Measurements from ENCODE around the gene TENM4. TPM values are rescaled to one million over a fixed set of nuclear protein-coding genes. Genes with fewer than 3 reads are reported as not detected.

TENM4 gene
- 0.08 TPM for total RNA-seq

DNA sequence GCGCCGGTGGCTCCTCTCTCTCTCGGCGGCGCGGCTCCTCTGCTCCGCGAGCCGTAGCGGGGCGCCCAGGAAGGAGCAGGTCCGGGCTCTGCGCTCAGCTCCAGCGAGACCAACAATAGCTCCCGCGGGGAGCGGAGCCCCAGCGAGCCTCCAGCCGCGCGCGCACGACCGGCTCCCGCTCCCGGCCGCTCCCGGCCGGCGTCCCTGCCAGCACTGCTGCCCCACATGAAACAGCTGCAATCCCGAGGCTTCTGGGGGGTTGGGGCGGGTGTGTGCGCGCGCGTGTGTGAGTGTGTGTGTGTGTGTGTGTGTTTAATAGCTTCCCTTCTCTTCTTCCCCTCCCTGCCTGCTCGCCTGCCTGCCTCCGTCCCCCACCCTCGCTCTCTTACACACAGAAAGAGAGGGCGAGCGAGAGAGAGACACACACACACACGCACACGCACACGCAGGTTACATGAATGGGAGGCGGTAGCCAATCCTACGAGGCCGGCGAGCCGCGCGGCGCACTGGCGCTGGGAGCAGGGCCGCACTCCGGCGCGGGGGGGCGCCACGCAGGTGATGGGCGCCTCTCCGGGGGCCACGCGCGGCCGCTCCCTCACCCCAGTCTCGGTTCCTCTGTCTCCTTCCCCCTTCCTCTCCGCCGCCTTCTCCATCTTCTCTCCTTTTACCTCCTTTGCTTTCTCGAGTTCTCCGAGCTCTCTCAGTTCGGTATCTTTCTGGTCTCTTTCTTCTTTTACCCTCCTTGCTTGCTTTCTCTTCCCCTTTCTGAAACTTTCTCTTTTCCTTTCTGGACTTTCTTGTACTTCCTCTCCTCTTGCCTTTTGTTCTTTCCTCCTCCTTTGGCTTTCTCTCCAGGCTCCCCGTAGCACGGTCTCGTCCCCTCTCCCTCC lies at the start of gene TENM4:
Gene TENM4, minus strand, starts transcription at position 460 of the 890 bp plus-strand sequence. CDS start 371,086 bp downstream, outside the sequence.
- peak; percentile 44 for DNase-seq (ENCODE audit: low spot score)
- ATAC-seq, result peak; percentile 71

DNA sequence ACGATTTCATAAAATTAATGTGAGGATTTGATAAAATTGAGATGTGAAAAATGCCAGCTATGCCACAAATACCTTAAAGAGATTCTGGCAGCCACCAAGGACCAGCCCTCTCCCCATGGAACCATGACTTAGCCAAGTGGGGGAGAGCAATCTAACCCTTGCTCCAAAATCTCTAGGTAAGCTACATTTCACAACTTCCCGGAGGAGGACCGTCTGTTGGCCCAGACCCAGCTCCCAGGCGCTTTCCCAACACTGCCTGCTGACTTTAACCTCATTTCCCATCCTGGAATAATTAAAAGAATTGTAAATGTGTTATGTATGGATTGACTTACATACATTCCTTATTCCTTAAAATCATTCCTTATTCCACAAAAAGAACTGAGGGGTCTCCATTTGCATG lies 47.5 kb upstream of the TENM4 start:
- peak; percentile 86 for DNase-seq (ENCODE audit: low spot score)
- ATAC-seq, result peak; percentile 82

DNA sequence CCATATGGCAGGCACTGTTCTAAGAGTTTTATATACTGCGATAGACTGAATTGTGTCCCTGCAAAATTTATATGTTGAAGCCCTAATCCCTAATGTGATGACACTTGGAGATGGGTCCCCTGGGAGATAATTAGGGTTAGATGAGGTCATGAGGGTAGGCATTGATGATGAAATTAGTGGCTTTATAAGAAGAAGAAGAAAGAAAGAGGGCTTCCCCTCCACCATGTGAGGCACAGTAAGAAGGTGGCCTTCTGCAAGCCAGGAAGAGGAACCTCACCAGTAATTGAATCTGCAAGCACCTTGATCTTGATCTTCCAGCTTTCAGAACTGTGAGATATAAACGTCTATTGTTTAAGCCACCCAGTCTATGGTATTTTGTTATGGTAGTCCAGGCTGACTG lies 46.6 kb upstream of the TENM4 start:
- DNase-seq (ENCODE audit: low spot score) (no peak), ATAC-seq (no peak)

DNA sequence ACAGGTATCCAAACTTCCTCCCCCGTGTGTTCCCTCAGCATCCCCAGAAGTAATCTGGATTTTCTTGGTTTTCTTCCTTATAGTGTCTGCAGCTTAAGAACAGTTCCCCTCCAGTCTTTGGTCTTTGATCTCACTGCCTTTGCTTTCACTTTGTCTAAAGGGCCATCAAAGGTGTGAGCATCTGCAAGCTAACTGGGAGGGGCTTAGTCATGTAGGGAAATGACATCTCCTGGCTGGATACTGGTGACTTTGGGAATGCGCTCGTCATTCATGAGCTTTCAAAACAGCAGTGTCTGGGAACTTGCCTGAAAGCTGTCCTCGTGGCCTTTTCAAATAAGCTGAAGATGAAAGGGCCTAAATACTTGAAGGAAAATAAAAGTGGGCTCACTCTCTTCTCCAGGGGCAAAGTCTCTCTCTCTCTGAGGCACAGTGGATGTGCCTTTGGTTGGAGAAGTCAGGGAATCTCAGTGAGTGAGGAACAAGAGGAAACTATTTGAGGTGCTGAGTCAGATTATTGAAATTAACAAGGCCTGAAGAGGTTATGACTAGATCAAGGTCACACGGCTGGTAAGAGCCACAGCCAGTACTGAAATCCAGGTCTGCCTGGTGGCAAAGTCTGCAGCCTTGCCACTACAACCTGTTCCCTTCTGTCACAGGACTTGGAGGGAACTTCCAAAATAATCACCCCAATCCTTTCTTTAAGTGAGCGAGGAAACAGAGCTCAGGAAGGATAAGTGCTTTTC lies 45.6 kb upstream of the TENM4 start:
- DNase-seq (ENCODE audit: low spot score) (no peak), ATAC-seq (peak; percentile 30)

DNA sequence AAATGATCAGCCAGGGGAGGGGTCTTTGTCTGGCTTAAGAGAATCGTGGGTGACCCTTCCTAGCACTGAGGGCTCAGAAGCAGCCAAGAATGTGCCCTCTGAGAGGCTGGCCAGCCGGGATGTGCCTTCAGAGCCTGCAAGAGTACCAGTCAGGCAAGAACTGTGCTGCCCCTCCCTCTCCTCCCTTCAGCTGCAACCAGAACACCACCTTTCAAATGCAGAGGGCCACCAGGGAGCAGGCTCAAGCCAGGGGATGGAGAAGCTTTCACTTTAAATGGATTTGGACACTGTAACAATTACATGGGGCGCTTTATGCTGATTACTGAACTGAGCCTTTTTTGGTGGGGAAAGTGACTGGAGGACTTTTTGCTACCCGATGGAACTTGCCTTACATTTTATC lies 44.9 kb upstream of the TENM4 start:
- ATAC-seq (no peak), DNase-seq (ENCODE audit: low spot score) (no peak)

DNA sequence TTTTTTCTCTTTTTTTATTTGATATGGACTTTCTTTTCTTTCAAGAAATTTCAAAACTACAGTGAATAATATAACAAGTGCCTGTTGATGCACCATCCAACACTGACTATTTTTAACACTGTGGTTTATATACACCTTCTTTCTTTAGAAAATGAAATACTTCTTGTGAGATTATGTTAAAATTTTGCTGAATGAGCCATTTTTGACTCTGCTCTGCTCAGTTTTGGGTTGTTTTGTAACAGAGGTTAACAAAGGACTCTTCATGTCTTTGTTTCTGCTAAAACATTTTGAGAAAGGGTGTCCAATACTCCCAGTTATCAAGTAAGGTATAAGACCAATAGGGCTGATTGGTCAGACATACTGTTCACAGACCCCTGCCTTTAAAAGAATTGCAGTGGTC lies 44.0 kb upstream of the TENM4 start:
- ATAC-seq (no peak), DNase-seq (ENCODE audit: low spot score) (no peak)

DNA sequence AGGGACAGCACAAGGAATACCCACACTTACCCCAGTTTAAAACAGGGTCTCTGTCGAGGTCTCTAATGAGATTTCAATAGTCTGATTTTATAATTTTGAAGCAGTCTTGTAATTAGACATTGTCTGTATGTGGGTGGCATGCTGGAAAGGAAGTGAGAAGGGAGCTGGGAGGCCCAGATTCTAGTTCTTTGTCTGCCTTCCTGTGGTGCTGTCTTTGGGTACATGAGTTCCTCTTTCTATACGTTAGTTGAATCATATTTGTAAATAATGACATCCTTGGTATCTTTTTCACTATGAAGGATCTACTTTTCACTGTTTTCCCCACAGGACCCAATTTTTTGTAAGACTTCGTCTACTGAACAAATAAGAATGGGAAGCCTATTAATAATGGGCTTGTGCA lies 42.0 kb upstream of the TENM4 start:
- no peak for ATAC-seq
- DNase-seq (ENCODE audit: low spot score), result no peak

DNA sequence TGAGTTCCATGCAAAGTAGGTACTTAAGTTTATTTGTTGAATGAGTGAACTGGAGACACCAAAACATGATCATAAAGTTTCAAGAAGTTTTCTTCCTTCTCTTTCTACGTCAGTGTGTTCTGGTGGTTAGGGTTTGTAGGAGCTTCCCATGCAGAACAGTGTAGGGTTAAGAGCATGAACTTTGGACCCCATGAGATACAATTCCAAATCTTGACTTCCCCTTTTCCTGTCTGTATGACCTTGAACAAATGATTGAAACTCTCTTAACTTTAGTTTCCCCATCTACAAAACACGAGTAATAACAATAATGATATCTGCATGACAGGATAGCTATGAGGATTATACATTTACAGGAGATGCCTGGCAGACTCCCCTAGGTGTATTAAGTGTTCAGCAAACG lies 41.0 kb upstream of the TENM4 start:
- DNase-seq (ENCODE audit: low spot score), result no peak

DNA sequence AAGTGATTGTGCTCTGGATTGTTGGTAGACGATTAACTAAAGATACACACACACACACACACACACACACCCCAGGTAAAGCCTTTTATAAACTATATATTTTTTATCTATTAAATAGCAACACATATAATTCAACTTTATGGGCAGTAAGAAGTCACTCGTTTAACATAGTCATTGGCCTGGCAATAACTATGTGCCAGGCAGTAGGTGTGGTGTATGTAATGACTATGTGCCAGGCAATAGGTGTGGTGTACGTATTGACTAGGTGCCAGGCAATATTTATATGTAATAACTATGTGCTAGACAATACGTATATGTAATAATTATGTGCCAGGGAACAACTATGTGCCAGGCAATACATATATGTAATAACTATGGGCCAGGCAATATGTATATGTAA lies 40.0 kb upstream of the TENM4 start:
- DNase-seq (ENCODE audit: low spot score), result no peak
- ATAC-seq, result no peak

More for the DNA sequence above, 41.0 kb upstream of the TENM4 start:
- ATAC-seq, result no peak

DNA sequence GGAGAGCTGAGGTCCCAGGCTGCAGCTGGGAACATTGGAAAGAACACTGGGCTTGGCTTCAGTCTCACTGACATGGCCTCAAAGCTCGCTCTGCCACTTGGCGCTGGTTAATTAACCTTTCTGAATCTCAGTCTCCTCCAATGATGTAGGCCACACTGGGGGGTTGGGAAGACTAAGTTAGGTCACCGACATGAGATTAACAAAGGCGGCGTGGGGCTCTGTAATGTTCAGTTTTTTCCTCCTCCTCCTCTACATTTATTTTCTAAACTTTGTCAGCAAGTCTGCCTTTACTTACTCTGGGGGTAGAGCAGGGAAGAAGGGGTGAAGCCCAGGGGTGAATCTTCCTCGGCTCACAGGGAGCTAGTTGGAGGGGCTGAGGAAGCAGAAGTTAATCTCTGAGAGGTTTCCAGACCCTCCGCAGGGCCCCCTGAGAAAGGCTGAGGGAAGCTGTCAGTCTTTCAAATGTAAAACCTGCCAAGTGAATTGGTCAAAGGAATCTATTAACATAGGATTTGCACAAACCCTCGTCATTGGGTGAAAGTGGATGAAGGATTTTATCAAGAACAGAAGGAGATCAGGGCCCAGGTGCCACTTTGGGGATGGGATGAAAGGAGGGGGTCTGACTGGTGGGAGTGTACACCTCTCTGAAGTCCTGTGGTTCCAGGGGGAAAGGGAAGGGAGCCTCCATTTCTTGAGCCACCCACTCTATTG lies 32.1 kb upstream of the TENM4 start:
- ATAC-seq (no peak), DNase-seq (ENCODE audit: low spot score) (no peak)

DNA sequence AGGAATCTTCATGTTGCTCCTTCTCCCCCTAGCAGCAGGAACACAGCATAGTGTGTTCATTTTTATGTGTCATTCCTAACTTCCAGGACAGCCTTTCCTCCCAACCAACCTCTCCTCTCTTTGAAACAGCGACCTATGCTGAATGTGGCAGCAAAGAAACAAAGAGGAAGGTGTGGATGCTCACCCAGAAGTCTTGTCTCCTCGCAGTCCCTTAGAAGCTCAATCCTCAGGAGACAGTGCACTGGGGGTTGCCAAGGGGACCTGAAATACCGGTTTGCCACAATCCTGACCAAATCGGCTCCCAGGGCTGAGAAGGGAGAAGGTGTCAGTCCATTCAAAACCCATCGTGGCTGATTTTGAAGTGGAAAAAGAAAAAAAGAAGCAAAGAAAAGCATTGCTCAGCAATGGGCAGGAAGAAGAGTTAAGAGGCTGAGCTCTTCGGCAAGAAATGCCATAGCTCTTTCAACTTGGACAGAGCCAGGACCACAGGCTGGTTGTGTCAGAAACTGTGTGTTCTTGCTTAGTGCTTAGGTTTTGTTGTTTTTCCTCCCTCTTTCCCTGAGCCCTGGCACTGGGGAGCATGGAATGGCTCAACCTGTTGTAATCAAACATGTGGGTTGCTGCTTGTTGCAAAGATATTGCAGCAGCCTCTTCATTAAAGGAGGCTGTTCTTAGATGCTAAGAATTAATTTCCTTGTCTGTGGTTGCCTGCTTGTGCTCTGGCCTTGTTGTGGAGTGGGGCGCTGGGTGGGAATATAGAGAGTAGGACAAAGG lies 30.4 kb upstream of the TENM4 start:
- ATAC-seq (no peak), DNase-seq (ENCODE audit: low spot score) (no peak)

DNA sequence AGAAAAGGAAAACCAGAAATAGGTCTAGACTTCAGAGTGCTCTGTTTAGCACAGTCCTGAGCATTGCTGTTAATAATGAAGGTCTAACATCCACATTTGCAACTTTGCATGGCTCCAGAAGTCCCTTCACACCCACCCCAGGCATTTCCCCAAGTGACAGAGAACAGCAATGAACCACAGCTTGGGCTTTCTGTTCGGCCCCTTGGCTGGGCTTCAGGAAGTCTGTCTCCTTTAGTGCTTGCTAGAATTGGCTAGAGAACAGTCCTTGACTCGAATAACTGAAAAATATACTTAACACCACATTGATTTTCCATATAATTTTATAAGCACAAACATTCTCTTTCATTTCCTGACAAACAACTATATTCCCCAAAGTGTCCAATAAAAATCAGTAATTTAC lies 29.3 kb upstream of the TENM4 start:
- ATAC-seq, result no peak
- DNase-seq (ENCODE audit: low spot score), result no peak

DNA sequence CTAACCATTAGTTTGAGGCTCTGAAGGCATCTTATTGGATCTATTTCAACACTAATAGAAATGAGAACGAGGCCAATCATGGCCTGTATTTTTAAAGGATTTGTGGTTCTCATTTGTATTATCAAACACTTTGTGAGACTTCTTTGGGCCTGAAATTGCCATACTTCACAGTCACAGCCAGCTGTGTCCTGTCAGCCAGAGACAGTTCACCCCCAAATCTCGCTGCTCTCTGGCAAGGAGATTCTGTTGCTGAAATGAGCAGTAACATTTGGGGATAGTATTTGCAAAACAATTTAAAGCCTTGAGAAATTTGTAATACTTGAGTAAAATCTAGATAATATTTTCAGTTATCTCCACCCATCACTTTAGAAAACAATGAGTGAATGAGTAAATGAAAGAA lies 26.9 kb upstream of the TENM4 start:
- ATAC-seq, result no peak
- no peak for DNase-seq (ENCODE audit: low spot score)

DNA sequence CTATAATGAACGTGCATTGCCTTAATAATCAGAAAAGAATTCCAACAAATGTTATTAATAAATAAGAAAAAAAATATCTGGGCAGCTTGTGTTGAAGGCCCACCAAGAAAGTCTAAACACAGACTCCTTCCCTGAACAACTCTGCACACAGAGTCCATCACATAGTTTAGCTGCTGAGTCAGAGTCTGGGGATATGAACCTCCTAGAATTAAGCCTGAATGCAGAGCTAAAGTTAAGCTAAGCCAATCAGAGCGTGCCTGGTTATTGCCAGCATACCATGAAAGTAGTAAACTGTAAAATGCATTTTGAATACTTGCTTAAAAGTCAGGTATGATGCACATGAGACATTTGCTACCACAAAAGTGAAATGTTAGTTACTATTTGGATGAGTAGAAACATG lies 25.6 kb upstream of the TENM4 start:
- no peak for DNase-seq (ENCODE audit: low spot score)

DNA sequence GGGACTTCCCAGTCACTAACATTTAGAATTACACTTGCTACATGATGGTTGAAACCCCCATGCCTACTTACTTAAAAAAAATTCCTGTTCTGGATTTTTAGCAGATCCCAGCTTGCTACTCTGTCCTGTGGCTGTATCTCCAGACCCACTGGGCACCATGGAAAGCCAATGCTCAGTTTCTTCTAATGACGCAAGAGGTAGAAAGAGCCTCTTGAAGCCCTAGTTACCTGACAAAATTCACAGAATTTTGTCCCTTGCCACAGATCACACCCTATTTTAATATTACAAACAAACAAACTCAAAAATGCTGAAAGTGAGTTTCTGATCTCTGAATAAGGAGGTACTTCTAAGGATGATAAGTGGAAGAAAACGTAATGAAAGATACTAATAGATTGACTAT lies 24.3 kb upstream of the TENM4 start:
- ATAC-seq, result no peak
- no peak for DNase-seq (ENCODE audit: low spot score)

More for the DNA sequence above, 25.6 kb upstream of the TENM4 start:
- no peak for ATAC-seq

DNA sequence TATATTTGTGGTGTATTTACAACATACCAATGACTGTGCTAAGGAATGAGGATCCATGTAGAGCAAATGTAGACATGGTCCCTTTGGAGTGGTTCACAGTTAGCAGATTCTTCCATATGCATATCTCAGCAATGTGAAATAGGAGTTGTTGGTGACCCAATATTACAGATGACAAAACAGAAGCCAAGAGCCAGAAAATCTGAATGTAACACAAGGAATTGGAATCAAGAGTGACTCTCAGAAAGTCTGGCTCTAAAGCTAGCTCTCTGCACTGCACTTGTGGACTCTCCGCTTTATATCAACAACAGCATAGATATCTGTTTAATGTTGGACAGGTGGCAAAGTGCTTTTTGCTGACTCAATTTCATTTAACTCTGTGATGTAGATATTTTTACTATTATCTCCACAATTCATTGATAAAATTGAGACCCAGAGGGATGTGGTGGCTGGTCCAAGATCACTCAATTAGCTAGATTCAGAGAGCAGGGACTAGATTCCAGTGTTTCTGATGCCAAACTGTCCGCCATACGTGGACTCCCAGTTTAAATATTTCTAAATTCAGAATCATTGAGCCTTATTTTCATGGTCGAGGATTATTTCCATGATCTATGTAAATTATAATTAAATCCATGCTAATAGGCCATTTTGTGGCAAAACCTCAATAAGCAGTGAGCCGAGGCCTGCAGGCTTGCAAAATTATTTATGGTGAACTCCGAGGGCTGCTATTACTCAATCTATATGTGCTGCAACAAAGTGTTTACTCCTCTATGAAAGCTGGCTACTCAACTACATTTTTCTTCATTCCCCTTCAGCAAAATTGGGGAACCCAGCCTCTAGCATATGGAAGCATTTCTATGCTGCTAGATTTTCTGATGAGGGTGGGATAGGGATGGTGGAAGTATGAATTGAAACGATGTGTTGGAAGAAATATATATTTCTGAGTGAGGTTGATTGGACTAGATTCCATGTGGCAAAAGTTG lies 21.1 kb upstream of the TENM4 start:
- ATAC-seq (no peak), DNase-seq (ENCODE audit: low spot score) (no peak)

DNA sequence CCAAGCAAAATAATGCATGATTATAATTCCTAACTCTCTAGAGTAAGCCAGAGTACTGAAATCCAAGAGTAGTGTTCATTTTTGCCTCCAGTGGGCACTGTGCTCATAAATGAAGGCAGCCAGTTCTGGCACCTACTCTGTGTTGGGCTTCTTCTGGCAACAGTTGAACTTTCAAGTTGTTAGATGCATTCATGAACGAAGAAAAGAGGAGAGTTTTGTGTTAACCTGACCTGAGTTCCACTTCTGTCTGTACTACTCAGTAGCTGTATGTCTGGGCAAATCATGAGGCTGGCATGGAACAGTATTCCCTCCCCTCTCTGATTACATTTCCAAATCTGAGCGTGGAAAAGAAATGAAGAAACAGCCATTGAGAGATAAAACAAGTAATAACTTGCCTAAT lies 20.3 kb upstream of the TENM4 start:
- DNase-seq (ENCODE audit: low spot score) (no peak), ATAC-seq (peak; percentile 98)

DNA sequence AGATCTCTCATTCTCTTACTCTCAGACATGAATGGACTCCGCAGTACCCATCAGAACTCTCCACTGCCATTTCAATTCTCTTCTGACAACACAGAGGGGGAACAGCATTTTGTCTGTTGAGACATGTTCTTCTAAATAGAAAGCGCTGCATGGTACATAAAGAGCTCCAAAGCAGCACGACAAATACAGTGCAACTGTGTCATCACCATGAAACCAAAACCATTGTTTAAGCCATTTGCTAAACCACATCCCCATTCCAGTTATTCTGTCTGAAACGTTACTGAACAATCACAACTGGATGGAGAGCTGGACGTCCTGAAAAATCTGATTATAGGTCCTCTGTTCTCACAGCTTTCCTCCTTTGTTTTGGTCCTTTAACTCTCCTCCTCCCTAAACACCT lies 17.9 kb upstream of the TENM4 start:
- DNase-seq (ENCODE audit: low spot score) (no peak), ATAC-seq (no peak)

DNA sequence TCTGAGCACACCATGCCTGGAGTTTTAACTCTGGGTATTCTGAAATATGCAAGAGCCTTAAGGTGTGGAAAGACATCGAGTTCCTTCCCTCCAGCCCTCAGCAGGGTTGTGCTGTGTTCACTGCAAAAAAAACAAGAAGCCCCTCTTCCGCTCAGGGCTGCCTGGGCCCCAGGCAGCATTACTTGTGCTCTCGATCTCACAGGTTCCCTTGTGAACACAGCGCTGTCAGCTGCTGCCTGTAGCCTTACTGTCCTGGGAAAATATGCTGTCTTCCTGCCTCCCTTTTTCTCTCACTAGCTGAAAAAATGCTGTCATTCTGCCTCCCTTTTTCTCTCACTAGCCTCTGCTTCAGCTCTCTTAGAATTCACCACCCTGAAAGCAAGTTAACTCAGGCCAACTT lies 15.7 kb upstream of the TENM4 start:
- ATAC-seq (no peak), DNase-seq (ENCODE audit: low spot score) (no peak)

DNA sequence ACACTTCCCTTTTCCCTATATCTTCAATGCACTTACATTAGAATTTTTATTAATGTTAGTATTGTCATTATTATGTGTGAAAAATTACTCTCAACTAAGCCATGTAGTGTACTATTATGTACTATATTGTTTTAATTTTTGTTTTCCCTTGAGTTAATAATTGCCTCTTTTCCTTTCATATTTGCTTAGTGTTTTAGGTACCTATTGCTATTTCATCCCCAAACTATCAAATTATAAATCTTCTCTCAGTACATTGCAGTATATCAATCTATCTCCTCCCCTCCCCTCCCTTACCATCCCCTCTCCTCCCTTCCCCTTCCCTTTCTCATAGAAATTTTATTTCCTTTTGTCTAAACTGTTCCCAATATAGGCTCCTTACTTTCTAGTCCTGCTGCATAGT lies 12.8 kb upstream of the TENM4 start:
- ATAC-seq, result no peak
- no peak for DNase-seq (ENCODE audit: low spot score)

Measured in left lobe of liver (tissue), 2 donors.